Small intestine (tissue), 7 donors: ENCODE results near the gene ARL15. TPM values are rescaled to one million over a fixed set of nuclear protein-coding genes. Genes with fewer than 3 reads are reported as not detected.
"Not testable (repeated sequence)": the region's sequence is repeated elsewhere in the genome, so short reads cannot be mapped to it uniquely, and the experiment has no call there.

Source experiments
- DNase-seq, 2 donors: peaks; one replicate each; pipeline versions ENCODE4 v3.0.0 to v3.0.0-alpha.2; 2013
- FAIRE-seq: peaks from 2 replicates; lab custom pipeline; 2012; peaks lifted over from hg19 to GRCh38; lab: Jason Lieb, UNC
- H3K27ac ChIP-seq, 3 donors: one replicate each; pipeline ENCODE4 v1.5.1; 2013; ENCODE audit warnings: low read length in 2 of 3, mild to moderate bottlenecking in 2 of 3, control low read depth in 1 of 3, inconsistent platforms in 1 of 3, low read depth in 1 of 3, moderate library complexity in 1 of 3
- H3K27me3 ChIP-seq, 3 donors: one replicate each; pipeline ENCODE4 v1.6.1; 2013; ENCODE audit warnings: low read length in 3 of 3, inconsistent platforms in 1 of 3; ENCODE audit not compliant: control insufficient read depth in 3 of 3, insufficient read depth in 3 of 3
- H3K36me3 ChIP-seq, 3 donors: one replicate each; pipeline ENCODE4 v1.6.1; 2013; ENCODE audit warnings: low read length in 3 of 3, inconsistent platforms in 1 of 3, low read depth in 1 of 3, mild to moderate bottlenecking in 1 of 3, moderate library complexity in 1 of 3; ENCODE audit not compliant: control insufficient read depth in 3 of 3, insufficient read depth in 2 of 3
- H3K4me1 ChIP-seq, 3 donors: one replicate each; pipeline ENCODE4 v1.6.1; 2013; ENCODE audit warnings: low read length in 2 of 3, inconsistent platforms in 1 of 3, low read depth in 1 of 3, mild to moderate bottlenecking in 1 of 3, moderate library complexity in 1 of 3; ENCODE audit not compliant: control insufficient read depth in 3 of 3, insufficient read depth in 2 of 3
- H3K4me3 ChIP-seq, 3 donors: one replicate each; pipeline ENCODE4 v1.5.1; 2013; ENCODE audit warnings: low read length in 3 of 3, control low read depth in 1 of 3, inconsistent platforms in 1 of 3, low read depth in 1 of 3, mild to moderate bottlenecking in 1 of 3, moderate library complexity in 1 of 3
- H3K9me3 ChIP-seq, 2 donors: one replicate each; pipeline ENCODE4 v1.6.1; 2013; ENCODE audit warnings: low read depth in 1 of 2, low read length in 1 of 2; ENCODE audit not compliant: control insufficient read depth in 2 of 2, insufficient read depth in 1 of 2
- WGBS, 3 donors: extraction: QIAGEN DNeasy Blood & Tissue Kit; methylation state at CpG; one replicate each; pipeline ENCODE4 v1.1.7; 2013; 5-methylcytosine and 5-hydroxymethylcytosine counted together
- polyA plus RNA-seq, 4 donors: library from polyadenylated mRNA; stranded (reverse) in 3 of 4; unstranded in 1 of 4; fragments of 200-250 nt in 3 of 4; fragments of 120-200 nt in 1 of 4; gene quantifications; one replicate each; pipeline versions ENCODE4 v1.2.1 to v1.2.3, GENCODE V29; 2013
- donor health status: healthy with polysubstance abuse.
- donor health status: control.
- donor health status: control.
- donor health status: Bipolar disorder and iron deficiency.
- donor health status: healthy.

The ARL15 gene
- polyA plus RNA-seq, 4 donors: 16.5 to 61.9 (median 20.5) TPM

GRCh38 chr5:53858700-53859456 is 451.5 kb downstream of the ARL15 start:
- no peak overlapping the region for H3K27ac ChIP-seq
- WGBS, 3 donors: 82 to 89% (median 89%) methylated on average over 17 of the region's 17 CpGs
- no peak overlapping the region for H3K4me3 ChIP-seq
- FAIRE-seq (no peak), DNase-seq (no peak)
- H3K9me3 ChIP-seq: peaks cover 0 to 11% of the 10 kb centered on the region in 2 donors
- no peaks in the 10 kb centered on the region for H3K36me3 ChIP-seq
- H3K4me1 ChIP-seq: no peaks in the 10 kb centered on the region
- H3K27me3 ChIP-seq: peaks cover 0 to 1% (median 0%) of the 10 kb centered on the region in 3 donors

GRCh38 chr5:53856506-53856905 is 453.9 kb downstream of the ARL15 start:
- Histone ChIP-seq H3K36me3 (no peaks in the 10 kb centered on the region), H3K4me1 (no peaks in the 10 kb centered on the region), H3K9me3 (peaks cover 0 to 12% of the 10 kb centered on the region in 2 donors), H3K27me3 (peaks cover 0 to 1% (median 0%) of the 10 kb centered on the region in 3 donors), H3K27ac (no peak overlapping the region), H3K4me3 (no peak overlapping the region)
- WGBS, 3 donors: 72 to 90% (median 86%) methylated on average over 3 of the region's 3 CpGs
- DNase-seq (no peak), FAIRE-seq (no peak)

DNA sequence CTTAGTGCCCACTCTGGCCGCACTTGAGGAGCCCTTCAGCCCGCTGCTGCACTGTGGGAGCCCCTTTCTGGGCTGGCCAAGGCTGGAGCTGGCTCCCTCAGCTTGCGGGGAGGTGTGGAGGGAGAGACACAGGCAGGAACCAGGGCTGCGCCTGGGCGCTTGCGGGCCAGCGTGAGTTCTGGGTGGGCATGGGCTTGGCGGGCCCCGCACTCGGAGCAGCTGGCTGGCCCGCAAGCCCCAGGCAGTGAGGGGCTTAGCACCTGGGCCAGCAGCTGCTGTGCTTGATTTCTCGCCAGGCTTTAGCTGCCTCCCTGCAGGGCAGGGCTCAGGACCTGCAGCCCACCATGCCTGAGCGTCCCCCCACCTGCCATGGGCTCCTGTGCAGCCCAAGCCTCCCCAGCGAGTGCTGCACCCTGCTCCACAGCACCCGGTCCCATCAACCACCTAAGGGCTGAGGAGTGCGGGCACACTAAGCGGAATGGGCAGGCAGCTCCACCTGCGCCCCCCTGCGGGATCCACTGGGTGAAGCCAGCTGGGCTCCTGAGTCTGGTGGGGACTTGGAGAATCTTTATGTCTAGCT is 473.4 kb downstream of the ARL15 start:
- FAIRE-seq: not testable (repeated sequence)
- 89 to 94% (median 91%) methylated on average over 18 to 19 of the region's 19 CpGs for WGBS, 3 donors

DNA sequence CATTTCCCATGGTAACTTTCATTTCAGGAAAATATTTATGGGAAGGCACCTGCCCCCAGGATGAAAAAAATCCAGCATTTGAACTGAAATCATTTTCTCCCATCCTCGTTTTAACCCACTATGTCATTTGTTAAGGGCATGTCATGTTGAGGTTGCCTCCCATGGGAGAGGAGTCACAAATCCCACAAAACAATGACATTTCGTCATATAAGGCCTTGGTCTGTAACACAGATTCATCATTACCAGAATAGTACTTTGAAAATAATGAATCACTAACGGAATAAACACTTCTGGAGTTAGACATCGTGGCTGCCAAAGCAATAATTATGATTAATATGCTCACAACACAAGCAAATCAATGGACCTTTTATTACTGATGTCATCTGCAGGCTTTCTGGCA is 475.9 kb downstream of the ARL15 start:
- FAIRE-seq (no peak), DNase-seq (no peak)
- Histone ChIP-seq H3K36me3 (no peaks in the 10 kb centered on the region), H3K27me3 (no peaks in the 10 kb centered on the region), H3K4me1 (no peaks in the 10 kb centered on the region), H3K27ac (no peak overlapping the region), H3K9me3 (no peaks in the 10 kb centered on the region), H3K4me3 (no peak overlapping the region)
- 65 to 68% (median 66%) methylated on average over 4 of the region's 4 CpGs for WGBS, 3 donors

More for the DNA sequence above, 473.4 kb downstream of the ARL15 start:
- H3K9me3 ChIP-seq, H3K36me3 ChIP-seq, H3K4me3 ChIP-seq, H3K27ac ChIP-seq, H3K4me1 ChIP-seq, H3K27me3 ChIP-seq, DNase-seq: not testable (repeated sequence)

Other genes starting within 250 kb of the ARL15 start
- gene HSPB3, start 145.1 kb upstream of the ARL15 start, polyA plus RNA-seq: 1 to 10 TPM in 1 of 4 donors, under 1 TPM in 2, not detected in 1; 0.13 to 2.7 (median 0.55) TPM
- 10 to 100 TPM in 2 of 4 donors, 1 to 10 TPM in 2; 3.4 to 28.7 (median 8.1) TPM for gene SNX18, start 207.2 kb upstream of the ARL15 start, polyA plus RNA-seq